Measurements from ENCODE around the gene C4orf17. TPM values are rescaled to one million over a fixed set of nuclear protein-coding genes. Genes with fewer than 3 reads are reported as not detected.

The C4orf17 gene
- total and polyA plus RNA-seq, 8 donors = not detected

- WGBS, 2 donors = 86 to 94% methylated on average over 1 of the region's 1 CpG
- TF ChIP-seq, protein P1, sequence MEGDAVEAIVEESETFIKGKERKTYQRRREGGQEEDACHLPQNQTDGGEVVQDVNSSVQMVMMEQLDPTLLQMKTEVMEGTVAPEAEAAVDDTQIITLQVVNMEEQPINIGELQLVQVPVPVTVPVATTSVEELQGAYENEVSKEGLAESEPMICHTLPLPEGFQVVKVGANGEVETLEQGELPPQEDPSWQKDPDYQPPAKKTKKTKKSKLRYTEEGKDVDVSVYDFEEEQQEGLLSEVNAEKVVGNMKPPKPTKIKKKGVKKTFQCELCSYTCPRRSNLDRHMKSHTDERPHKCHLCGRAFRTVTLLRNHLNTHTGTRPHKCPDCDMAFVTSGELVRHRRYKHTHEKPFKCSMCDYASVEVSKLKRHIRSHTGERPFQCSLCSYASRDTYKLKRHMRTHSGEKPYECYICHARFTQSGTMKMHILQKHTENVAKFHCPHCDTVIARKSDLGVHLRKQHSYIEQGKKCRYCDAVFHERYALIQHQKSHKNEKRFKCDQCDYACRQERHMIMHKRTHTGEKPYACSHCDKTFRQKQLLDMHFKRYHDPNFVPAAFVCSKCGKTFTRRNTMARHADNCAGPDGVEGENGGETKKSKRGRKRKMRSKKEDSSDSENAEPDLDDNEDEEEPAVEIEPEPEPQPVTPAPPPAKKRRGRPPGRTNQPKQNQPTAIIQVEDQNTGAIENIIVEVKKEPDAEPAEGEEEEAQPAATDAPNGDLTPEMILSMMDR (IDR thresholded peaks at IDR 0.05) = no peak
- FAIRE-seq (no peak), ATAC-seq (no peak), DNase-seq (no peak)
- Histone ChIP-seq H3K4me3 (no peak overlapping the region), H3K27me3 (no peaks in the 10 kb centered on the region), H3K9me3 (no peaks in the 10 kb centered on the region), H3K27ac (no peak overlapping the region), H3K4me1 (no peaks in the 10 kb centered on the region), H3K36me3 (no peaks in the 10 kb centered on the region)
- intact Hi-C loops (cut with DNase I) = no loop called here
Measured at GRCh38 chr4:99468889-99469288, 41.9 kb upstream of the C4orf17 start.

- Histone ChIP-seq H3K4me3 (no peak overlapping the region), H3K27ac (no peak overlapping the region), H3K27me3 (no peaks in the 10 kb centered on the region), H3K36me3 (no peaks in the 10 kb centered on the region), H3K9me3 (no peaks in the 10 kb centered on the region), H3K4me1 (no peaks in the 10 kb centered on the region)
- ATAC-seq (no peak), DNase-seq (no peak), FAIRE-seq (no peak)
- TF ChIP-seq, protein P1 (IDR thresholded peaks at IDR 0.05) = no peak
- intact Hi-C loops (cut with DNase I) = no loop called here
Measured at GRCh38 chr4:99471349-99471748, 39.5 kb upstream of the C4orf17 start.

DNA sequence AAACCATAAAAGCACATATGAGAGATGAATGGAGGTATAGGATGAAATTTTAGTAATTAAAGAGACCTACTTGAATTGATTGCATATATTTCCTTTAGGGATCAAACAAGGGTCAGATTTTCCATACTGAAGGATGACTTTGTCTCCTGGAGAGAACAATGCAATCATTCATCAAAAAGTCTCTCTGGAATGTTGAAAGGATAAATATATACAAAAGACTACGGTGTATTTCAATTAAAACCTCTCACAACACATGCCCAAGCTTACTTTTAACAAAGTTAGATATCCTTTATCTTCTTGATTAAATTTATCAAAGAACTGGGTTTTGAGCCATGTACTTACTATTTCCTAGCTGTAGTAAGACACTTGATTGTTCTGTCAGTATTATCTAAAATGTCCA, 38.9 kb upstream of the C4orf17 start:
- Histone ChIP-seq H3K9me3 (no peaks in the 10 kb centered on the region), H3K4me1 (no peaks in the 10 kb centered on the region), H3K4me3 (no peak overlapping the region), H3K36me3 (no peaks in the 10 kb centered on the region), H3K27me3 (no peaks in the 10 kb centered on the region), H3K27ac (no peak overlapping the region)
- intact Hi-C loops (cut with DNase I) = no loop called here
- FAIRE-seq (no peak), ATAC-seq (no peak), DNase-seq (no peak)
- 8 to 13% methylated on average over 1 of the region's 1 CpG for WGBS, 2 donors
- TF ChIP-seq, protein P1 (IDR thresholded peaks at IDR 0.05) = no peak

DNA sequence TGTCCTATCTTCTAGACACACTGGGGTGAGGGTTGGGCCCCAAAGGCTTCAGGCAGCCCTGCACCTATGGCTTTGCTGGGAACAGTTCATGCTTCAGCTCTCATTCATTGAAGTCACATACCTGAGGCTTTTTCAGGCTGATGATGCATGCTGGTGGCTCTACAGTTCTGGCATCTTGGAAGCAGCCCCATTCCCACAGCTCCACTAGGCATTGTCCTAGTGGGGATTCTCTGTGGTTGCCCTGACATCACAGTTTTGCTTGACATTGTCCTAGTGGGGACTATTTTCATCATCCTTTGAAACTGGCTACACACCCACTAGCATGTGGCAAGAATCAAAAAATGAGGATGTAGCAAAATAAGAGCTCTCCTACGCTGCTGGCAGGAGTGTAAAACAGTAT, 37.7 kb upstream of the C4orf17 start:
- no peak for ATAC-seq
- H3K4me3 ChIP-seq = no peak overlapping the region
- no peaks in the 10 kb centered on the region for H3K36me3 ChIP-seq
- no peak for FAIRE-seq
- intact Hi-C loops (cut with DNase I) = no loop called here
- WGBS, 2 donors = 92 to 97% methylated on average over 1 of the region's 1 CpG
- no peaks in the 10 kb centered on the region for H3K4me1 ChIP-seq
- no peak overlapping the region for H3K27ac ChIP-seq
- H3K9me3 ChIP-seq = no peaks in the 10 kb centered on the region
- no peaks in the 10 kb centered on the region for H3K27me3 ChIP-seq
- no peak for DNase-seq
- TF ChIP-seq, protein P1 (IDR thresholded peaks at IDR 0.05) = no peak

DNA sequence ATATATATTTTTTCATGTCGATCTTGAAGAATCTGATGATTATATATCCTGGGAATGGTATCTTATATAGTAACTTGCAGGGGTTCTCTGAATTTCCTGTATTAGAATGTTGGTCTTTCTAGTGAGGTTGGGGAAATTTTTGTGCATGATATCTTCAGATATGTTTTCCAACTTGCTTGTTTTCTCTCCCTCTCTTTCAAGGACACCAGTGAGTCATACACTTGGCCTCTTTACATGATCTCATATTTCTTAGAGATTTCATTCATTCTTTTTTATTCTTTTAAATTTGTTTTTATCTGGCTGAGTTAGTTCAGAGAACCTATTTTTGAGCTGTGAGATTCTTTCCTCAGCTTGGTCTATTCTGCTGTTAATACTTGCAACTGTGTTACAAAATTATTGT, 27.2 kb upstream of the C4orf17 start:
- DNase-seq (no peak), FAIRE-seq (no peak), ATAC-seq (no peak)
- TF ChIP-seq, protein P1 (IDR thresholded peaks at IDR 0.05) = no peak
- no peak overlapping the region for H3K4me3 ChIP-seq
- no peaks in the 10 kb centered on the region for H3K27me3 ChIP-seq
- intact Hi-C loops (cut with DNase I) = no loop called here
- H3K36me3 ChIP-seq = no peaks in the 10 kb centered on the region
- no peak overlapping the region for H3K27ac ChIP-seq
- H3K9me3 ChIP-seq = no peaks in the 10 kb centered on the region
- no peaks in the 10 kb centered on the region for H3K4me1 ChIP-seq
- 91 to 96% methylated on average over 1 of the region's 1 CpG for WGBS, 2 donors

Measured in pancreas (tissue), 10 donors.